ENCODE measurements around the gene CSTB. TPM values are rescaled to one million over a fixed set of nuclear protein-coding genes. Genes with fewer than 3 reads are reported as not detected.

CSTB gene
- total RNA-seq, 1 experiment from 2014 or later = 136 TPM

- H3K79me2 ChIP-seq (ENCODE audit: low read depth) = peaks cover 90% of the 10 kb centered on the region
- H3K9me3 ChIP-seq (ENCODE audit: insufficient read depth, low read depth) = no peaks in the 10 kb centered on the region
- BruUV-seq (replicated peaks) = TSS peak; percentile 28
- ChIA-PET CTCF (interaction anchor here (0.6 kb wide), 1 partner anchor 71 kb away, joined by 5 read pairs; no protein-coding TSS in a partner anchor), POLR2A (ENCODE audit: unreplicated experiment) (interaction anchor here (0.6 to 0.7 kb wide), 5 partner anchors 14 to 1560 kb away, joined by 3 to 29 read pairs (median 3); partner anchors contain the start of gene POFUT2)
- H4K20me1 ChIP-seq (ENCODE audit: insufficient read depth) = peaks cover 37% of the 10 kb centered on the region
- H3K9me2 ChIP-seq (ENCODE audit: insufficient read depth) = no peaks in the 10 kb centered on the region
- peak overlapping the region; percentile 75 for H3K4me2 ChIP-seq
- no peak overlapping the region for H2AFZ ChIP-seq
- H3K4me1 ChIP-seq (replicated peaks; ENCODE audit: insufficient read depth) = peaks cover 56% of the 10 kb centered on the region
- DNase-seq = peak; percentile 75 to 86
- peak overlapping the region; percentile 44; the same call in 1 of the 2 replicates for H3K4me3 ChIP-seq
- intact Hi-C loops (cut with micrococcal nuclease; ENCODE audit: unreplicated experiment) = loop anchor here (2.0 to 5.0 kb wide), 3 partner anchors 41 to 70 kb away; partner anchors contain the start of genes HSF2BP, RRP1 and RRP1B
- no peaks in the 10 kb centered on the region for H3K27me3 ChIP-seq (ENCODE audit: insufficient read depth, low read depth)
- no peaks in the 10 kb centered on the region for H3K36me3 ChIP-seq (ENCODE audit: low read depth)
- TF ChIP-seq CTCF (conservative IDR thresholded peaks at IDR 0.05) (no peak; the same call in 1 of the 2 replicates), EZH2 (IDR thresholded peaks at IDR 0.05; ENCODE audit: low read depth) (no peak)
- H3F3A ChIP-seq (ENCODE audit: insufficient read depth, low read depth) = peaks cover 42% of the 10 kb centered on the region
- H3K27ac ChIP-seq = peak overlapping the region; percentile 80
Observed at GRCh38 chr21:43727519-43728153, 48.5 kb downstream of the CSTB start.

- no peaks in the 10 kb centered on the region for H3K36me3 ChIP-seq (ENCODE audit: low read depth)
- H3K27ac ChIP-seq = peak overlapping the region; percentile 80
- H2AFZ ChIP-seq = no peak overlapping the region
- peaks cover 36% of the 10 kb centered on the region for H4K20me1 ChIP-seq (ENCODE audit: insufficient read depth)
- no peaks in the 10 kb centered on the region for H3K9me3 ChIP-seq (ENCODE audit: insufficient read depth, low read depth)
- H3K9me2 ChIP-seq (ENCODE audit: insufficient read depth) = no peaks in the 10 kb centered on the region
- ChIA-PET CTCF (no interaction called here), POLR2A (ENCODE audit: unreplicated experiment) (interaction anchor here (0.6 to 0.7 kb wide), 2 partner anchors 38 to 1561 kb away, joined by 3 read pairs; partner anchors contain the start of gene POFUT2)
- H3F3A ChIP-seq (ENCODE audit: insufficient read depth, low read depth) = peaks cover 42% of the 10 kb centered on the region
- DNase-seq = peak in 1 of 2 experiments; percentile 40
- H3K4me1 ChIP-seq (replicated peaks; ENCODE audit: insufficient read depth) = peaks cover 61% of the 10 kb centered on the region
- intact Hi-C loops (cut with micrococcal nuclease; ENCODE audit: unreplicated experiment) = loop anchor here (5.0 kb wide), 2 partner anchors 60 to 70 kb away; partner anchors contain the start of genes HSF2BP, RRP1 and RRP1B
- no peak overlapping the region; the same call in 1 of the 2 replicates for H3K4me3 ChIP-seq
- BruUV-seq (replicated peaks) = no TSS peak
- no peaks in the 10 kb centered on the region for H3K27me3 ChIP-seq (ENCODE audit: insufficient read depth, low read depth)
- peaks cover 90% of the 10 kb centered on the region for H3K79me2 ChIP-seq (ENCODE audit: low read depth)
- TF ChIP-seq EZH2 (IDR thresholded peaks at IDR 0.05; ENCODE audit: low read depth) = no peak
- TF ChIP-seq CTCF (conservative IDR thresholded peaks at IDR 0.05) = no peak
- peak overlapping the region; percentile 75 for H3K4me2 ChIP-seq
Observed at GRCh38 chr21:43726686-43727518, 49.2 kb downstream of the CSTB start.

Other genes with a start within 250 kb of the CSTB start
- 4.6 and 7.3 TPM in 2 replicates for gene HSF2BP, start 116.8 kb downstream of the CSTB start, total RNA-seq (2021)
- gene RRP1B, start 116.7 kb downstream of the CSTB start, total RNA-seq (2021) = 26.1 and 26.3 TPM in 2 replicates
- 175 and 189 TPM in 2 replicates for gene PDXK, start 57.2 kb downstream of the CSTB start, total RNA-seq (2021)
- gene RRP1, start 13.3 kb upstream of the CSTB start, total RNA-seq (2021) = 24.9 and 28.0 TPM in 2 replicates
- gene AGPAT3, start 88.9 kb upstream of the CSTB start, total RNA-seq (2021) = 39.0 and 41.2 TPM in 2 replicates
- 24.0 and 27.2 TPM in 2 replicates for gene TRAPPC10, start 236.0 kb upstream of the CSTB start, total RNA-seq (2021)